NT2/D1 (cell line): Measurements from ENCODE around the gene PDHX.

Source experiments
- SUZ12 ChIP-seq: IDR thresholded peaks from 2 replicates; pipeline ENCODE4 v1.6.1; 2011; ENCODE audit not compliant: insufficient read length, insufficient read depth; ENCODE audit errors: extremely low read depth
- YY1 ChIP-seq: IDR thresholded peaks from 2 replicates; pipeline ENCODE4 v1.6.1; 2011; ENCODE audit not compliant: insufficient read length, insufficient read depth
- ZNF274 ChIP-seq: IDR thresholded peaks from 2 replicates; pipeline ENCODE4 v1.6.1; 2011; ENCODE audit warnings: mild to moderate bottlenecking, low read depth, low read length

DNA sequence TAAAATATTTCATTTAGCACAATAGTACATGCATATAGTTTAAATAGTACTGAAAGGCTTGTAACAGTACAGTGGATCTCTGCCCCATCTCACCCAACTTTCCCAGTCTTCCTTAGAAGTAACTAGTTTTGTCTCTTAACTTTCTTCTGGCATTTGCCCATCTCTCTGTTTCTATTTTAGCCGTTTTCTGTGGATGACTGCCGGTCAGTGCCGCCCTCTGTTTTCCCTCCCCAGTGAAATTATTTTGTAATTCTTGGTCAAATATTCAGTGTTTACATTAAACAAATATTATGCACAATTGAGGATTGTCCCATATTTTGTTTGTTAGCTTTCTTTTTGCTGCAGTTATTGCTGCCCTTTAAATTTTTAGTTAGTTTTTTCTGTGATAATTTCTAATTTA, 8.3 kb downstream of the PDHX start:
- no peak for TF ChIP-seq ZNF274
- no peak for TF ChIP-seq YY1
- no peak for TF ChIP-seq SUZ12
